GM23248 (cell line): Measurements from ENCODE around the gene OST4. TPM values are rescaled to one million over a fixed set of nuclear protein-coding genes. Genes with fewer than 3 reads are reported as not detected.

Source experiments
- DNase-seq: peaks from one replicate; pipeline ENCODE4 v3.0.0-alpha.2; 2015
- H2AFZ ChIP-seq: fragments of 200-600 bp; sonication (generic); 2 replicates; pipeline ENCODE4 v1.6.1; 2016; ENCODE audit warnings: antibody characterized with exemption
- H3F3A ChIP-seq: fragments of 200-600 bp; sonication (generic); 2 replicates; pipeline ENCODE4 v1.6.1; 2016; ENCODE audit warnings: mild to moderate bottlenecking, antibody characterized with exemption, mixed run types; ENCODE audit not compliant: insufficient read depth
- H3K27ac ChIP-seq: fragments of 200-600 bp; sonication (generic); 2 replicates; pipeline ENCODE4 v1.5.1; 2016; ENCODE audit warnings: mild to moderate bottlenecking
- H3K27me3 ChIP-seq: fragments of 200-600 bp; sonication (generic); replicated peaks from 2 replicates; pipeline ENCODE4 v1.6.1; 2016; ENCODE audit warnings: mild to moderate bottlenecking; ENCODE audit not compliant: insufficient read depth
- H3K36me3 ChIP-seq: fragments of 200-600 bp; sonication (generic); 2 replicates; pipeline ENCODE4 v1.6.1; 2016; ENCODE audit warnings: low read depth, mild to moderate bottlenecking
- H3K4me1 ChIP-seq: fragments of 200-600 bp; sonication (generic); 2 replicates; pipeline ENCODE4 v1.6.1; 2016; ENCODE audit warnings: mild to moderate bottlenecking; ENCODE audit not compliant: insufficient read depth
- H3K4me2 ChIP-seq: fragments of 200-600 bp; sonication (generic); one replicate; pipeline ENCODE4 v1.6.1; 2016; ENCODE audit warnings: mild to moderate bottlenecking; ENCODE audit not compliant: unreplicated experiment
- H3K4me3 ChIP-seq: fragments of 200-600 bp; sonication (generic); 2 replicates; pipeline ENCODE4 v1.5.1; 2016; ENCODE audit warnings: mild to moderate bottlenecking
- H3K79me2 ChIP-seq: fragments of 200-600 bp; sonication (generic); 2 replicates; pipeline ENCODE4 v1.6.1; 2016; ENCODE audit warnings: mild to moderate bottlenecking; ENCODE audit not compliant: insufficient read depth
- H3K9ac ChIP-seq: fragments of 200-600 bp; sonication (generic); 2 replicates; pipeline ENCODE4 v1.6.1; 2016; ENCODE audit warnings: mild to moderate bottlenecking
- H3K9me2 ChIP-seq: fragments of 200-600 bp; sonication (generic); 2 replicates; pipeline ENCODE4 v1.6.1; 2016; ENCODE audit warnings: mixed run types, mild to moderate bottlenecking, moderate library complexity; ENCODE audit not compliant: insufficient read depth
- H3K9me3 ChIP-seq: fragments of 200-600 bp; sonication (generic); one replicate; pipeline ENCODE4 v1.6.1; 2017; ENCODE audit warnings: low read depth
- H4K20me1 ChIP-seq: fragments of 200-600 bp; sonication (generic); 2 replicates; pipeline ENCODE4 v1.6.0; 2016; ENCODE audit not compliant: insufficient read depth
- EZH2 ChIP-seq: fragments of 200-600 bp; sonication (generic); IDR thresholded peaks from 2 replicates; pipeline ENCODE4 v1.6.1; 2018; ENCODE audit warnings: antibody characterized with exemption, mild to moderate bottlenecking; ENCODE audit not compliant: insufficient read depth, poor library complexity, severe bottlenecking
- EZH2phosphoT487 ChIP-seq: fragments of 200-600 bp; sonication (generic); IDR thresholded peaks from 2 replicates; pipeline ENCODE4 v1.6.1; 2018; ENCODE audit warnings: antibody characterized with exemption, moderate library complexity, mild to moderate bottlenecking, low read depth; ENCODE audit not compliant: insufficient read depth
- WGBS, 2 experiments: methylation state at CpG; one replicate each; pipeline ENCODE4 v1.1.6; 2015 to 2017; ENCODE audit warnings: low lambda C conversion rate in 2 of 2, low coverage in 1 of 2; ENCODE audit errors: missing lambda C conversion rate in 2 of 2; 5-methylcytosine and 5-hydroxymethylcytosine counted together
- in situ Hi-C: fragments of 300-500 bp; cut with MboI; formaldehyde crosslinking; loops from 2 replicates; pipeline ENCODE4 v1.15.0; 2020
- polyA plus RNA-seq: library from polyadenylated mRNA; unstranded; fragments of >200 nt; fragmentation: Nextera tagmentation; extraction: Ambion mirVana; gene quantifications from 2 replicates; pipeline ENCODE4 v1.2.1, GENCODE V29; 2016
- total RNA-seq: library from RNA; depleted of rRNA; stranded (reverse); fragments of >200 nt; shearing (Covaris generic); gene quantifications from 2 replicates; pipeline ENCODE4 v1.2.3, GENCODE V29; 2014

The OST4 gene
- total and polyA plus RNA-seq, 2 experiments from 2014 or later: 499 to 942 TPM

DNA sequence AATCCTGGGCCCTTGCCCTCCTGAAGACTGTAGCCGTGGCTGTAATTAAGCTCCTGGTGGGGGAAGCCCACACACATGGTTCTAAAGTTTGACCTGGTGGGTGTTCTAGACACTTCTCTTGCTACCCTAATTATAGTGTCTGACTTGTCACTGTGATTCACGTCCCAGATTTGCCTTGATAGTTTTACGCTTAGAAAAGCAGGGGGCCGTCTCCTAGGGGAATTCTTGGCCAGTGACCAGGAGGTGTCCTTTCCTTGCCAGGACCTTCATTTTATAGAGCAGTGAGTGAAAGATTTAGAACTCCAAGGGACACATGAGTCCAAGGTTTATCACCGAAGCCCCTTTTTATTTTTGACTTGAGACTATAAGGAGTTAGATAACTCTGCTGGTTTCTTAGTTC lies 29.7 kb downstream of the OST4 start:
- H2AFZ ChIP-seq: no peak overlapping the region
- no peak for TF ChIP-seq EZH2phosphoT487
- no peak for TF ChIP-seq EZH2
- H3K9me3 ChIP-seq: no peaks in the 10 kb centered on the region
- H3K79me2 ChIP-seq: peaks cover 14% of the 10 kb centered on the region
- no peaks in the 10 kb centered on the region for H3K4me1 ChIP-seq
- no peak overlapping the region for H3K4me2 ChIP-seq
- peak; percentile 10 for DNase-seq
- peaks cover 33% of the 10 kb centered on the region for H3F3A ChIP-seq
- H3K27ac ChIP-seq: no peak overlapping the region
- no peak overlapping the region for H3K9ac ChIP-seq
- H3K27me3 ChIP-seq: no peaks in the 10 kb centered on the region
- no peak overlapping the region for H3K4me3 ChIP-seq
- no peaks in the 10 kb centered on the region for H4K20me1 ChIP-seq
- in situ Hi-C loops: no loop called here
- H3K9me2 ChIP-seq: no peaks in the 10 kb centered on the region
- peaks cover 49% of the 10 kb centered on the region for H3K36me3 ChIP-seq
- WGBS, 2 experiments: 47 to 51% methylated on average over 5 of the region's 5 CpGs

DNA sequence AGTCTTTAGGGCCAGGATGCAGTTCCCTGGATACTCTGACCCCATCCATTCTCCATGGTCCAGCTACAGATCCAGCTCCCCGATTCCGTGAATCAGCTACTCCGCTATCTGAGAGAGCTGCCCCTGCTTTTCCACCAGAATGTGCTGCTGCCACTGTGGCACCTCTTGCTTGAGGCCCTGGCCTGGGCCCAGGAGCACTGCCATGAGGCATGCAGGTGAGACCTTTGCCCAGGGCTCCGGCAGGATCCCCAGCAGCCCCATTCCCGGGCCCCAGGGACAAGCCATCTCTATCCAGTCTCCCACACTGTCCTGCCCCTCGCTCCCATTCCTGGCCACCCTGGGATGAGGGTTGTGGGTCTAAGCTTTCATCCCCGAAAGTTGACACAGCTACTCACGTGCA lies 31.2 kb downstream of the OST4 start:
- peaks cover 33% of the 10 kb centered on the region for H3F3A ChIP-seq
- H3K9me3 ChIP-seq: no peaks in the 10 kb centered on the region
- H2AFZ ChIP-seq: no peak overlapping the region
- WGBS, 2 experiments: 88 to 90% methylated on average over 8 of the region's 8 CpGs
- H4K20me1 ChIP-seq: no peaks in the 10 kb centered on the region
- no peak overlapping the region for H3K4me2 ChIP-seq
- H3K4me1 ChIP-seq: no peaks in the 10 kb centered on the region
- no peak for TF ChIP-seq EZH2
- TF ChIP-seq EZH2phosphoT487: no peak
- peaks cover 64% of the 10 kb centered on the region for H3K36me3 ChIP-seq
- peaks cover 27% of the 10 kb centered on the region for H3K79me2 ChIP-seq
- H3K27me3 ChIP-seq: no peaks in the 10 kb centered on the region
- H3K27ac ChIP-seq: no peak overlapping the region
- in situ Hi-C loops: no loop called here
- H3K4me3 ChIP-seq: no peak overlapping the region
- H3K9ac ChIP-seq: no peak overlapping the region
- DNase-seq: no peak
- H3K9me2 ChIP-seq: no peaks in the 10 kb centered on the region

GRCh38 chr2:27039871-27040270 lies 31.6 kb downstream of the OST4 start:
- in situ Hi-C loops: no loop called here
- Histone ChIP-seq H3K4me1 (no peaks in the 10 kb centered on the region), H3K36me3 (peaks cover 68% of the 10 kb centered on the region), H3K9ac (no peak overlapping the region), H3K9me3 (no peaks in the 10 kb centered on the region), H4K20me1 (no peaks in the 10 kb centered on the region), H3K27me3 (no peaks in the 10 kb centered on the region), H3K27ac (no peak overlapping the region), H3K4me3 (no peak overlapping the region), H2AFZ (no peak overlapping the region), H3K79me2 (peaks cover 31% of the 10 kb centered on the region), H3K4me2 (no peak overlapping the region), H3F3A (peaks cover 33% of the 10 kb centered on the region), H3K9me2 (no peaks in the 10 kb centered on the region)
- DNase-seq: no peak
- no peak for TF ChIP-seq EZH2
- TF ChIP-seq EZH2phosphoT487: no peak
- WGBS, 2 experiments: 97 to 99% methylated on average over 5 to 7 of the region's 7 CpGs

DNA sequence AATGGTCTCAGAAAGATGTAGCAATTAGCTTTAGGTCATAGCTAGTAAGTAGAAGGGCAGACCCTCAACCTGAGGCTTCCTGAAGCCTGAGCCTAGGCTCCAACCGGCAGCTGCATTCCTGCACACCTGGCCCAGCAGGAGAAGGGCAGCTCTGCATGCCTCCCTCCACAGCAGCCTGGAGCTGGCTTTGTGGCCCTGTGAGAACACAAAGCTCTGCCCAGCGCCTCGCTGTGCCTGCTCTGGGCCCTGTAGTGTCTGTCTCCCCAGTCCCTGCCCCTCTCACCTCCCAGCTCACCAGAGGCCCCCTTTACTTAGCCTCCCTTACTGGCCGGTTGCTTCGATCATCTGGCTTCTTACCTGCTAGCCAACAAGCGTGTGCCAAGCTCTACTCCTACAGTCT lies 32.0 kb downstream of the OST4 start:
- H3K4me2 ChIP-seq: no peak overlapping the region
- no peaks in the 10 kb centered on the region for H3K27me3 ChIP-seq
- H4K20me1 ChIP-seq: no peaks in the 10 kb centered on the region
- peaks cover 33% of the 10 kb centered on the region for H3F3A ChIP-seq
- WGBS, 2 experiments: 95% methylated on average over 4 to 6 of the region's 6 CpGs
- peaks cover 36% of the 10 kb centered on the region for H3K79me2 ChIP-seq
- H3K36me3 ChIP-seq: peaks cover 68% of the 10 kb centered on the region
- no peak for DNase-seq
- no peaks in the 10 kb centered on the region for H3K9me2 ChIP-seq
- H3K9me3 ChIP-seq: no peaks in the 10 kb centered on the region
- no peak for TF ChIP-seq EZH2
- no peak for TF ChIP-seq EZH2phosphoT487
- H3K4me3 ChIP-seq: no peak overlapping the region
- no peak overlapping the region for H3K9ac ChIP-seq
- no peak overlapping the region for H3K27ac ChIP-seq
- in situ Hi-C loops: no loop called here
- H3K4me1 ChIP-seq: 0 out of 2 replicates have a peak, but pooled peaks cover 4% of the 10 kb centered on the region
- H2AFZ ChIP-seq: no peak overlapping the region
